ENCODE measurements around the gene INO80D.

- no peak for TF ChIP-seq CTCF (IDR thresholded peaks at IDR 0.05)
- no peak for TF ChIP-seq POLR2A (IDR thresholded peaks at IDR 0.05)
Measured at GRCh38 chr2:206011018-206011614, 74.9 kb downstream of the INO80D start.
